Measurements from ENCODE around the gene RAD51B. TPM values are rescaled to one million over a fixed set of nuclear protein-coding genes. Genes with fewer than 3 reads are reported as not detected.

RAD51B gene
- total and polyA plus RNA-seq, 3 donors from 2014 or later = 5.5 to 22.5 (median 19.1) TPM

DNA sequence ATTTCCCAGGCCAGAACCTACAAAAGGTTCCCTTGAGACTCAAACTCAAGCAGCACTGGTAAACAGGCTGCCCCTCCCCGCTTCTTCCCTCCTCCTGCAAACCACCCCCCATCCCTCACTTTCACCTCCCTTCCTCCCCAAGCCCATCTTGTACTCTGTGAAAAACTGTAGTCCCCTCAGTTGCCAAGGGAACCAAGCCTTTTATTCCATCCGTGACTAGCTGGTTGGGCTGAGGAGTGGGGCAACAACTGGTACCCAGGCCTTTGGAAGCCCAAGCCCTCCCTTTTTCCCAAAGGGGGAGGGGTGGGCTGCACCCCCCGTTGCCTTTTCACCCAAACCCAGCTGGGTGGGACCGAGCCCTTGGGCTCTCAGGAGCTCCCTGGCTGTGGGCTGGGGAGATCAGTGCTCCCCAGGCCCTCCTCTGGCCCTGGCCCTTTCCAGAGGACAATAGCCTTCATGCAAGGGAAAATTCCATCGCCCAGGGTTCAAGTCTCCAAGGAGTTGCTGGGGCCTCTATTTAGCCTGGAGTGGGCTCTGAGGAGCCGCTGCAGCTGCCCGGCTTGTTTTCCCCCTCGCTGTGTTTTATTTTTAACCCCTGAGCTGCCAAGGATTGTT lies 911.3 kb downstream of the RAD51B start:
- 44 to 45% methylated on average over 8 of the region's 8 CpGs for WGBS, 2 donors
- Histone ChIP-seq H3K27ac (no peak overlapping the region), H3K36me3 (ENCODE audit: low read depth, missing control alignments) (no peaks in the 10 kb centered on the region), H3K4me1 (peaks cover 8% of the 10 kb centered on the region), H3K9me3 (no peaks in the 10 kb centered on the region), H3K27me3 (no peaks in the 10 kb centered on the region), H3K4me3 (no peak overlapping the region)
- intact Hi-C loops (cut with DNase I; ENCODE audit: low total_unique reads) = no loop called here
- TF ChIP-seq, protein P1, sequence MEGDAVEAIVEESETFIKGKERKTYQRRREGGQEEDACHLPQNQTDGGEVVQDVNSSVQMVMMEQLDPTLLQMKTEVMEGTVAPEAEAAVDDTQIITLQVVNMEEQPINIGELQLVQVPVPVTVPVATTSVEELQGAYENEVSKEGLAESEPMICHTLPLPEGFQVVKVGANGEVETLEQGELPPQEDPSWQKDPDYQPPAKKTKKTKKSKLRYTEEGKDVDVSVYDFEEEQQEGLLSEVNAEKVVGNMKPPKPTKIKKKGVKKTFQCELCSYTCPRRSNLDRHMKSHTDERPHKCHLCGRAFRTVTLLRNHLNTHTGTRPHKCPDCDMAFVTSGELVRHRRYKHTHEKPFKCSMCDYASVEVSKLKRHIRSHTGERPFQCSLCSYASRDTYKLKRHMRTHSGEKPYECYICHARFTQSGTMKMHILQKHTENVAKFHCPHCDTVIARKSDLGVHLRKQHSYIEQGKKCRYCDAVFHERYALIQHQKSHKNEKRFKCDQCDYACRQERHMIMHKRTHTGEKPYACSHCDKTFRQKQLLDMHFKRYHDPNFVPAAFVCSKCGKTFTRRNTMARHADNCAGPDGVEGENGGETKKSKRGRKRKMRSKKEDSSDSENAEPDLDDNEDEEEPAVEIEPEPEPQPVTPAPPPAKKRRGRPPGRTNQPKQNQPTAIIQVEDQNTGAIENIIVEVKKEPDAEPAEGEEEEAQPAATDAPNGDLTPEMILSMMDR (IDR thresholded peaks at IDR 0.05) = no peak
- no peak for TF ChIP-seq POLR2A (IDR thresholded peaks at IDR 0.05)
- no peak for DNase-seq

DNA sequence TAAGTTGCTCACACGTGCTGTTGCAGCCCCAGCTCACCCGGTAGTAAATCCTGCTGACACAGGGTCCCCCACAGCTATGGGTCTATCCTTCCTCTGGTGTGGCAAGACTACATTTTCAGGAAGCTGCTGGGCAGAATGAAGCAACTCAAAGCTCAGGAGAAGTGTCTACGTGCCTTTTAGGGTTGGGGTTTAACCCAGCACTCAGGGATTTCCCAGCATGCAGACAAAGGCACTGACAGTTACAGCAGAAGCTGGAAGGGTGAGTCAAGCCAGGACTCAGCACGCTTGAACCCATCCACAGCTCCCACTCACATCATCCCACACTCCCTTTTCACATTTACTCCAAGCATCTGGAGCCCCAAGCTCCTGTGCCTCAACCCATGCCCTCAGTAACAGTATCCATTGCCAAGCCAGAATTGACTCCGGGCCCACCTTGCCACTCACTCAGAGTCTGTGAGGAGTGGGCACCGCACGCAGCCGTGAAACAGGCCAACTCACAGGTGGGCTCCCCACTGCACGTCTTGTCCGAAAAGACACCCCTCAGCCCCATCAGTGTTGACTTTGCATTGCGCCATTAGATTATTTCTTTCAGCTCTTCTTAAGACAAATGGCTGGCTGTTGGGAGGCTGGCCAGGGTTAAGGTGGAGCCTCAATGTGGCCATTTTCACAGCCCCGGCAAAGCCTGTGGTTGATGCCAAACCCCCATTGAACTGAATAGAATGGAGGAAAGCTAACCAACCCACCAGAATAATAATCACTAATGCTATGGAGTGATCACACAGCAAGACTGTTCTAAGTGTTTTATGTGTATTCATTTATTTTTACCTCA lies 913.7 kb downstream of the RAD51B start:
- Histone ChIP-seq H3K4me1 (peaks cover 23% of the 10 kb centered on the region), H3K36me3 (ENCODE audit: low read depth, missing control alignments) (no peaks in the 10 kb centered on the region), H3K27ac (no peak overlapping the region), H3K4me3 (no peak overlapping the region), H3K9me3 (no peaks in the 10 kb centered on the region), H3K27me3 (no peaks in the 10 kb centered on the region)
- 85 to 87% methylated on average over 12 of the region's 12 CpGs for WGBS, 2 donors
- intact Hi-C loops (cut with DNase I; ENCODE audit: low total_unique reads) = no loop called here
- peak; percentile 26 for DNase-seq
- TF ChIP-seq, protein P1 (IDR thresholded peaks at IDR 0.05) = no peak
- no peak for TF ChIP-seq POLR2A (IDR thresholded peaks at IDR 0.05)

DNA sequence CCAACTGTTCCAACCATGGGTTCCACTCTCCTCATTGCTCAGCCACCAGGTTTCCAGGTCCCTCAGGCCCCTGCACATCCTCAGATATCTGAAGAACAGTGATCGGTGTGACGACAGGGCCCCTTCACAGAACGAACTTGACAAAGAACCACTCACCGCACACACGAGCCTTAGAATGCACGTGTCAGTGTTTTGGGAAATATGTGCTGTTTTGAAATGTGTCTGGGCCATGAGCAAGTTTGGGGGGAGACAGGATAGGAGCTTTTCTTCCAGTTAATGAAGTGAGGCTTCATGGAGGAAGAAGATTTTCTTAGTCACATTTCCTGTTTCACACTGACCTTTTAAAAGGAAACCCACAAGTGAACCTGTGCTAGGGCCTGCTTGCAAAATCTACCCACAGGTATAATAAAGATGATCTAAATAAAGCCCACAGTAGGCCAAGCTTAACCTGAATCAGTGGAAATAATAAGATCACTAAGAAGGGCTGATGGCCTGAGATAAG lies 914.7 kb downstream of the RAD51B start:
- Histone ChIP-seq H3K36me3 (ENCODE audit: low read depth, missing control alignments) (no peaks in the 10 kb centered on the region), H3K27me3 (no peaks in the 10 kb centered on the region), H3K27ac (no peak overlapping the region), H3K4me3 (no peak overlapping the region), H3K9me3 (no peaks in the 10 kb centered on the region), H3K4me1 (peaks cover 23% of the 10 kb centered on the region)
- intact Hi-C loops (cut with DNase I; ENCODE audit: low total_unique reads) = no loop called here
- TF ChIP-seq POLR2A (IDR thresholded peaks at IDR 0.05) = no peak
- TF ChIP-seq, protein P1 (IDR thresholded peaks at IDR 0.05) = no peak
- WGBS, 2 donors = 90 to 94% methylated on average over 6 of the region's 6 CpGs
- DNase-seq = no peak

DNA sequence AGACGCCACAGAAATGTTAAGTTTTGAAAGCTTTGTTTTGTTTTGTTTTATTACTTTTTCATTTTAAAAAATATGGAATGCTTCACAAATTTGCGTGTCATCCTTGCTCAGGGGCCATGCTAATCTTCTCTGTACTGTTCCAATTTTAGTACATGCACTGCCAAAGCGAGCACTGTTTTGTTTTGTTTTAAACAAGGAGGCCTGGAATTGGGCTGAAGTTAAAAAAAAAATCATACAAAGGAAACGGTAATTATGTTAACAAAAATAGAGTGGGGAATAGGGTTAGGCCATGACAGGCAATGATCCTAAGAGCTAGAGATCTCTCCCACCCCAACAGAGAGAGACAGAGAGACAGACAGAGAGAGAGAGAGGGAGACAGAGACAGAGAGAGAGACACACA lies 916.3 kb downstream of the RAD51B start:
- Histone ChIP-seq H3K4me1 (peaks cover 23% of the 10 kb centered on the region), H3K4me3 (no peak overlapping the region), H3K27me3 (no peaks in the 10 kb centered on the region), H3K9me3 (no peaks in the 10 kb centered on the region), H3K36me3 (ENCODE audit: low read depth, missing control alignments) (no peaks in the 10 kb centered on the region), H3K27ac (peak overlapping the region; percentile 27 to 82)
- TF ChIP-seq, protein P1 (IDR thresholded peaks at IDR 0.05) = no peak
- TF ChIP-seq POLR2A (IDR thresholded peaks at IDR 0.05) = no peak
- intact Hi-C loops (cut with DNase I; ENCODE audit: low total_unique reads) = no loop called here
- WGBS, 2 donors = 44 to 48% methylated on average over 4 of the region's 4 CpGs
- DNase-seq = no peak
